Breast epithelium (tissue), 4 donors: ENCODE data around the gene TMSB10. TPM values are rescaled to one million over a fixed set of nuclear protein-coding genes. Genes with fewer than 3 reads are reported as not detected.
"Not testable (repeated sequence)": the region's sequence is repeated elsewhere in the genome, so short reads cannot be mapped to it uniquely, and the experiment has no call there.

Source experiments
- DNase-seq, 2 donors: peaks; one replicate each; pipeline ENCODE4 v3.0.0-alpha.2; 2019; ENCODE audit warnings: low spot score in 2 of 2
- H3K27ac ChIP-seq, 2 donors: fragments of 200-600 bp; sonication (generic) in 1 of 2; one replicate each; pipeline ENCODE4 v1.5.1; 2016 to 2019; ENCODE audit warnings: mild to moderate bottlenecking in 1 of 2
- H3K27me3 ChIP-seq, 2 donors: fragments of 200-600 bp; sonication (generic) in 1 of 2; one replicate each; pipeline versions ENCODE4 v1.5.1 to v1.6.0; 2017 to 2019; ENCODE audit warnings: control low read depth in 1 of 2, mild to moderate bottlenecking in 1 of 2
- H3K36me3 ChIP-seq: fragments of 200-600 bp; one replicate; pipeline ENCODE4 v1.5.1; 2019
- H3K4me1 ChIP-seq, 2 donors: fragments of 200-600 bp; sonication (generic); one replicate each; pipeline ENCODE4 v1.5.1; 2016 to 2019; ENCODE audit warnings: control low read depth in 1 of 2
- H3K4me3 ChIP-seq, 3 donors: fragments of 200-600 bp; sonication (generic); 1 replicate in 2 of 3; 2 replicates in 1 of 3; pipeline ENCODE4 v1.5.1; 2016 to 2019; ENCODE audit warnings: mild to moderate bottlenecking in 3 of 3, moderate library complexity in 2 of 3
- H3K9me3 ChIP-seq, 2 donors: fragments of 200-600 bp; sonication (generic) in 1 of 2; one replicate each; pipeline ENCODE4 v1.5.1; 2016 to 2019; ENCODE audit warnings: control low read depth in 1 of 2
- POLR2A ChIP-seq: fragments of 450-650 bp; IDR thresholded peaks from one replicate; pipeline ENCODE4 v1.6.1; 2016; ENCODE audit warnings: antibody characterized with exemption, mild to moderate bottlenecking, moderate library complexity
- POLR2AphosphoS5 ChIP-seq, 3 donors: sonication (generic); formaldehyde crosslinking; IDR thresholded peaks; one replicate each; pipeline ENCODE4 v1.6.1; 2017; ENCODE audit warnings: antibody characterized with exemption in 3 of 3
- intact Hi-C: fragments of 100-400 bp; cut with DNase I; formaldehyde crosslinking; loops from one replicate; pipeline ENCODE4 v1.15.1; 2023; ENCODE audit warnings: low total_unique reads
- total RNA-seq, 3 donors: library from RNA; depleted of rRNA; stranded (reverse); fragments of >200 nt; gene quantifications; one replicate each; pipeline ENCODE4 v1.1.0, GENCODE V29; 2016
- TF ChIP-seq, protein P1 (sequence below), 3 donors: fragments of 450-650 bp; IDR thresholded peaks; one replicate each; pipeline ENCODE4 v1.5.1; 2016 to 2017; ENCODE audit warnings: antibody characterized with exemption in 3 of 3, mild to moderate bottlenecking in 3 of 3, moderate library complexity in 3 of 3

The TMSB10 gene
- total RNA-seq, 3 donors from 2014 or later = 1,918 to 5,529 (median 3,700) TPM

DNA sequence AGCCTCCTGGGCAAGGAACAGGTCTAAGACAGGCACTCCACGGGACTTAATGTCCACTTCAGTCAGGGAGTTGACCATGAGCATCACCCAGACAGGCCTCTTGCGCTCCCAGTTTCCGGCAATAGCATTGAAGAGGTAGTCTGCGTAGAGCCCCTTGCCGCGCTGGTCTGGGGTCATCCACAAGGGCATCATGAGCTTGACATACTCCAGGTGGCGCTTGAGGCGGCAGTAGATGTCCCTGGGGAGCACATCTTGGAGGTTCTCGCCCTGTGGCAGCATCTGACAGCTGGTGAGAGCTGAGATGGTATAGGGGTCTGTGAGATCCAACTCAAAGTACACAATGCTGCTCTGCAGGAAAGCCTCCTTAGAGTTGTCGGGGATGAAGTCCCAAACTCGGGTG is 35.1 kb upstream of the TMSB10 start:
- Histone ChIP-seq H3K4me1 (peaks cover 0 to 5% of the 10 kb centered on the region in 2 donors), H3K4me3 (no peak overlapping the region), H3K9me3 (no peaks in the 10 kb centered on the region), H3K36me3 (no peaks in the 10 kb centered on the region), H3K27ac (no peak overlapping the region), H3K27me3 (no peaks in the 10 kb centered on the region)
- no peak for TF ChIP-seq POLR2AphosphoS5 (IDR thresholded peaks at IDR 0.05)
- no peak for DNase-seq
- intact Hi-C loops = no loop called here

DNA sequence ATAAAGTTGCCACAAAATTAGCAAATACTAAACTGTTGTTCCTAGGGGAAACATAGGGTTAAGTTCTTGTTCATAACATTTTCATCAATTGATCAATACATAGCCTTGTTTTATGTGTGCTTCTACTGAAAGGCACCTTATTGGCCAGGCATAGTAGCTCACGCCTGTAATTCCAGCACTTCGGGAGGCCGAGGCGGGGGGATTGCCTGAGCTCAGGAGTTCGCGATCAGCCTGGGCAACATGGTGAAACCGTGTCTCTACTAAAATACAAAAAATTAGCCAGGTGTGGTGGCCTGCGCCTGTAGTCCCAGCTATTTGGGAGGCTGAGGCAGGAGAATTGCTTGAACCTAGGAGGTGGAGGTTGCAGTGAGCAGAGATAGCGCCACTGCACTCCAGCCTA is 32.8 kb upstream of the TMSB10 start:
- H3K36me3 ChIP-seq, H3K4me3 ChIP-seq, H3K27me3 ChIP-seq, intact Hi-C loops, DNase-seq, H3K4me1 ChIP-seq, H3K27ac ChIP-seq, H3K9me3 ChIP-seq: not testable (repeated sequence)

DNA sequence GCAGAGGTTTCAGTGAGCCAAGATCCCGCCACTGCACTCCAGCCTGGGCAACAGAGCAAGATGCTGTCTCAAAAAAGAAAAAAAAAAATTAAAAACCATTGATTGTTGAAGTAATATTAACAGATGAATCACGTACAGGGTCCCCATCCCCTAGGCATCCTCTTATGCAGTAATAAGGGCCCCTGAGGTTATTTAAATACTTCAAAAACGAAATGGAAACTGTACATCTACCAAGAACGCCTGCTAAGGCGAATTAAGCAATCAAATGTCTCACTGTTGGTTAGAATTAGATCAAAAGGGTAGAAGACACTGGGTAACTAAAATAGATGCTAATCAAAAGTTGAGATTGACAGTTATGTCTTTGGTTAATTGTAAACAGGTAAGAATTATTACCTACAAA is 32.1 kb upstream of the TMSB10 start:
- Histone ChIP-seq H3K4me3 (no peak overlapping the region), H3K9me3 (no peaks in the 10 kb centered on the region), H3K27ac (no peak overlapping the region), H3K27me3 (no peaks in the 10 kb centered on the region), H3K4me1 (no peaks in the 10 kb centered on the region), H3K36me3 (no peaks in the 10 kb centered on the region)
- TF ChIP-seq, protein P1, sequence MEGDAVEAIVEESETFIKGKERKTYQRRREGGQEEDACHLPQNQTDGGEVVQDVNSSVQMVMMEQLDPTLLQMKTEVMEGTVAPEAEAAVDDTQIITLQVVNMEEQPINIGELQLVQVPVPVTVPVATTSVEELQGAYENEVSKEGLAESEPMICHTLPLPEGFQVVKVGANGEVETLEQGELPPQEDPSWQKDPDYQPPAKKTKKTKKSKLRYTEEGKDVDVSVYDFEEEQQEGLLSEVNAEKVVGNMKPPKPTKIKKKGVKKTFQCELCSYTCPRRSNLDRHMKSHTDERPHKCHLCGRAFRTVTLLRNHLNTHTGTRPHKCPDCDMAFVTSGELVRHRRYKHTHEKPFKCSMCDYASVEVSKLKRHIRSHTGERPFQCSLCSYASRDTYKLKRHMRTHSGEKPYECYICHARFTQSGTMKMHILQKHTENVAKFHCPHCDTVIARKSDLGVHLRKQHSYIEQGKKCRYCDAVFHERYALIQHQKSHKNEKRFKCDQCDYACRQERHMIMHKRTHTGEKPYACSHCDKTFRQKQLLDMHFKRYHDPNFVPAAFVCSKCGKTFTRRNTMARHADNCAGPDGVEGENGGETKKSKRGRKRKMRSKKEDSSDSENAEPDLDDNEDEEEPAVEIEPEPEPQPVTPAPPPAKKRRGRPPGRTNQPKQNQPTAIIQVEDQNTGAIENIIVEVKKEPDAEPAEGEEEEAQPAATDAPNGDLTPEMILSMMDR (IDR thresholded peaks at IDR 0.05) = no peak
- intact Hi-C loops = no loop called here
- DNase-seq = no peak

DNA sequence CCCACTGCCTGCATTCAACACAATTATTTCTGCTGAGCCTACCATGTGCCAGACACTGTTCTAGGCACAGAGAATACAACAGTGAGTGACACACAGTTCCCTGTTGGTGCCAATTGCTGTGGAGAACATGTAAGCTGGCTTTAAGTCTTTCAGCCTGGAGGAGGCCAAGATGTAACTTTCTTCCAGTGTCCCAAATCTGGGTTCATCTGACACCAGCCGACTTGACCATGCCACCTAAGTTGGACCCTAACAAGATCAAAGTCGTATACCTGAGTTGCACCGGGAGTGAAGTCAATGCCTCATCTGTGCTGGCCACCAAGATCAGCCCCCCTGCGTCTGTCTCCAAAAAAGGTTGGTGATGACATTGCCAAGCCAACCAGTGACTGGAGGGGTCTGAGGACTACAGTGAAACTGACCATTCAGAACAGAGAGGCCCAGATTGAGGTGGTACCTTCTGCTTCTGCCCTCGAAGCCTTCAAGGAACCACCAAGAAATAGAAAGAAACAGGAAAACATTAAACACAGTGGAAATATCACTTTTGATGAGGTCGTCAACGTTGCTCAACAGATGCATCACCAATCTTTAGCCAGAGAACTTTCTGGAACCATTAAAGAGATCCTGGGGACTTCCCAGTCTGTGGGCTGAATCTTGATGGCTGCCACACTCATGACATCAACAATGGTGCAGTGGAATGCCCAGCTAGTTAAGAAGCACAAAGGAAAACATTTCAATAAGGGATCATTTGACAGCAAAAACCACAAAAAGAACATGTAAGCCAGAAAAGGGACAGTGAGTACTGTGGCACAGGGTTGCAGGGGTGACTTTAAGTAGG is 30.9 kb upstream of the TMSB10 start:
- Histone ChIP-seq H3K4me1 (no peaks in the 10 kb centered on the region), H3K9me3 (no peaks in the 10 kb centered on the region), H3K36me3 (no peaks in the 10 kb centered on the region), H3K27me3 (no peaks in the 10 kb centered on the region), H3K27ac (no peak overlapping the region), H3K4me3 (no peak overlapping the region)
- TF ChIP-seq POLR2A (no peak), POLR2AphosphoS5 (IDR thresholded peaks at IDR 0.05) (no peak)
- TF ChIP-seq, protein P1 (IDR thresholded peaks at IDR 0.05) = no peak
- no peak for DNase-seq
- intact Hi-C loops = no loop called here

DNA sequence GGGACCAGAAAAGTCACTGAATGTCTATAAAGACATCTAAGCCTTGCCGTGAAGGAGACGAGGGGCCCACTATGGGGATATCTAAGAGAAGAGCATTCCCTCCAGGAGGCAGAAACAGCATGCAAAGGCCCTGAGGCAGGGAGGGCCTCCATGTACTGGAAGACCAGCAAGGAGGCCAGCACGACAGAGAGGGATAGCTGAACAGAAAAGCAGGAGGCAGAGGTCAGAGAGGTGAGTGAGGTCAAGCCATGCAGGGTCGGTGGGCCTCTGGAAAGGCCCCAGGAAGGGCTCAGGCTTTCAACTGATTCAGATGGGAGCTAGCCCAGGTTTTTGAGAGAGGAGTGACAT is 30.3 kb upstream of the TMSB10 start:
- TF ChIP-seq POLR2AphosphoS5 (IDR thresholded peaks at IDR 0.05) = no peak
- Histone ChIP-seq H3K4me3 (no peak overlapping the region), H3K36me3 (no peaks in the 10 kb centered on the region), H3K9me3 (no peaks in the 10 kb centered on the region), H3K4me1 (peaks cover 0 to under 1% of the 10 kb centered on the region in 2 donors), H3K27me3 (peaks cover 0 to 3% of the 10 kb centered on the region in 2 donors), H3K27ac (no peak overlapping the region)
- intact Hi-C loops = no loop called here
- no peak for DNase-seq

DNA sequence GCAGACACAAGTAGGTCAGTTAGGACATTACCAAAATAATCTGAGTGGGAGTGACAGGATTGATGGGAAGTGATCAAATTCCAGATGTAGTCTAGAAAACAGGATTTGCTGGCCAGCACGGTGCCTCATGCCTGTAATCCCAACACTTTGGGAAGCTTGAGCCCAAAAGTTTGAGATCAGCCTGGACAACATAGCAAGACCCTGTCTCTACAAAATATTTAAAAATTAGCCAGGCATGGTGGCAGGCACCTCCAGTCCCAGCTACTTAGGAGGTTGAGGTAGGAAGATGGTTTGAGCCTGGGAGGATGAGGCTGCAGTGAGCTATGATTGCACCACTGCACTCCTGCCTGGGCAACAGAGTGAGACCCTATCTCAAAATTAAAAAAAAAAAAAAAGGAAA is 29.8 kb upstream of the TMSB10 start:
- H3K9me3 ChIP-seq, H3K36me3 ChIP-seq, H3K4me3 ChIP-seq, H3K4me1 ChIP-seq, H3K27ac ChIP-seq, H3K27me3 ChIP-seq, intact Hi-C loops, DNase-seq: not testable (repeated sequence)

DNA sequence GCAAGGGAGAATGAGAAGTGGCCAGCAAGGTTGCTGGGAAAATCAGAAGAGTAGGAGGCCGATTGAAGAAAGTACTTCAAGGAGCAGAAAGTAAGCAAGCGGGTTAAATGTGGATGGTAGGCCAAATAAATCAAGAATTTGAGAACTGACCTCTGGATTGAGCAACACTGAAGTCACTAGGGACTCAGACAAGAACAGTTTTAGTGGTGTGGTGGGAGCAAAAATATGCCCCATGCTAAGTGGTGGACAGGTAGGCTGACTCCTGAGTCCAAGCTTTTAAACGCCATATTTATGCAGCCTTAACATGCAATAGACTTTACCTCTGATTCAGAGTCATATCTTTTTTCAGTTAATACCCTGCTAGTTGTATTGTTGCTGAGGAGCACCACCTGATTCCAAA is 29.1 kb upstream of the TMSB10 start:
- Histone ChIP-seq H3K4me1 (peaks cover 0 to 6% of the 10 kb centered on the region in 2 donors), H3K9me3 (no peaks in the 10 kb centered on the region), H3K4me3 (no peak overlapping the region), H3K27me3 (peaks cover 6 to 7% of the 10 kb centered on the region in 2 donors), H3K27ac (no peak overlapping the region), H3K36me3 (no peaks in the 10 kb centered on the region)
- no peak for DNase-seq
- TF ChIP-seq, protein P1 (IDR thresholded peaks at IDR 0.05) = no peak
- no peak for TF ChIP-seq POLR2AphosphoS5 (IDR thresholded peaks at IDR 0.05)
- intact Hi-C loops = no loop called here
